Naive thymus-derived CD4-positive, alpha-beta T cell (primary cell): ENCODE measurements around the gene CLCA1. TPM values are rescaled to one million over a fixed set of nuclear protein-coding genes. Genes with fewer than 3 reads are reported as not detected.
"Not testable (repeated sequence)": the region's sequence is repeated elsewhere in the genome, so short reads cannot be mapped to it uniquely, and the experiment has no call there.

Experiments used
- ATAC-seq: fragments of 150-1000 bp; cut with Tn5 transposase; 2 replicates; pipeline ENCODE4 v1.10.0; 2021; ENCODE audit warnings: mild to moderate bottlenecking, moderate library complexity
- CTCF ChIA-PET: fragments of 350-600 bp; sonication (Branson Sonifier 250); formaldehyde crosslinking; loops from one replicate; lab custom pipeline; 2021; ENCODE audit warnings: antibody characterized with exemption; lab: Charles Lee
- POLR2A ChIA-PET: fragments of 350-600 bp; sonication (Branson Sonifier 250); formaldehyde crosslinking; loops from one replicate; lab custom pipeline; 2021; ENCODE audit warnings: antibody characterized with exemption, inconsistent platforms; lab: Charles Lee
- DNase-seq, 9 donors: peaks; one replicate each; pipeline versions ENCODE4 v3.0.0 to v3.0.0-alpha.2; 2020 to 2022; ENCODE audit warnings: mixed read lengths in 1 of 9
- H3K27ac ChIP-seq: one replicate; pipeline ENCODE4 v1.7.0; 2013; ENCODE audit warnings: mild to moderate bottlenecking, low read depth, low read length, moderate library complexity
- H3K27me3 ChIP-seq, 2 donors: one replicate each; pipeline ENCODE4 v1.7.0; 2013; ENCODE audit warnings: low read length in 2 of 2, mild to moderate bottlenecking in 2 of 2, moderate library complexity in 2 of 2; ENCODE audit not compliant: control insufficient read depth in 2 of 2, insufficient read depth in 2 of 2
- H3K36me3 ChIP-seq, 3 experiments: 1 replicate in 2 of 3; 2 replicates in 1 of 3; pipeline ENCODE4 v1.7.0; 2013; ENCODE audit warnings: low read length in 3 of 3, mild to moderate bottlenecking in 3 of 3, moderate library complexity in 1 of 3; ENCODE audit not compliant: insufficient read depth in 3 of 3, control insufficient read depth in 2 of 3
- H3K4me1 ChIP-seq, 2 donors: one replicate each; pipeline ENCODE4 v1.7.0; 2013; ENCODE audit warnings: low read length in 2 of 2, mild to moderate bottlenecking in 2 of 2, moderate library complexity in 1 of 2; ENCODE audit not compliant: control insufficient read depth in 2 of 2, insufficient read depth in 2 of 2
- H3K4me3 ChIP-seq: 2 replicates; pipeline ENCODE4 v1.7.0; 2013; ENCODE audit warnings: mild to moderate bottlenecking, low read length
- H3K9me3 ChIP-seq, 3 experiments: 1 replicate in 2 of 3; 2 replicates in 1 of 3; pipeline ENCODE4 v1.7.0; 2013; ENCODE audit warnings: low read length in 3 of 3; ENCODE audit not compliant: control insufficient read depth in 2 of 3
- H3K27ac Mint-ChIP-seq, 9 donors: one replicate each; pipeline ENCODE4 v1.8.0; 2020 to 2022; ENCODE audit warnings: mixed read lengths in 9 of 9, mild to moderate bottlenecking in 8 of 9, moderate library complexity in 5 of 9, inconsistent platforms in 2 of 9
- H3K27me3 Mint-ChIP-seq, 5 donors: one replicate each; pipeline ENCODE4 v1.8.0; 2021 to 2022; ENCODE audit warnings: mixed read lengths in 5 of 5, mild to moderate bottlenecking in 1 of 5
- H3K36me3 Mint-ChIP-seq, 5 donors: one replicate each; pipeline ENCODE4 v1.8.0; 2020 to 2022; ENCODE audit warnings: mixed read lengths in 5 of 5, mild to moderate bottlenecking in 3 of 5, inconsistent platforms in 1 of 5
- H3K4me1 Mint-ChIP-seq, 7 donors: one replicate each; pipeline ENCODE4 v1.8.0; 2020 to 2022; ENCODE audit warnings: mixed read lengths in 7 of 7, mild to moderate bottlenecking in 3 of 7, inconsistent platforms in 1 of 7
- H3K4me3 Mint-ChIP-seq, 10 donors: one replicate each; pipeline ENCODE4 v1.8.0; 2020 to 2022; ENCODE audit warnings: mild to moderate bottlenecking in 10 of 10, mixed read lengths in 10 of 10, moderate library complexity in 6 of 10, inconsistent platforms in 2 of 10
- H3K9me3 Mint-ChIP-seq, 11 donors: one replicate each; pipeline ENCODE4 v1.8.0; 2020 to 2022; ENCODE audit warnings: mixed read lengths in 11 of 11, mild to moderate bottlenecking in 4 of 11, inconsistent platforms in 1 of 11, moderate library complexity in 1 of 11
- intact Hi-C, 2 donors: fragments of 100-400 bp; cut with micrococcal nuclease; formaldehyde crosslinking; loops; one replicate each; pipeline ENCODE4 v1.15.1; 2023
- polyA plus RNA-seq, 2 donors: library from polyadenylated mRNA; unstranded; fragments of 300-500 nt; fragmentation: Illumina TruSeq; gene quantifications; one replicate each; pipeline ENCODE4 v1.2.3, GENCODE V29; 2021
- total RNA-seq, 6 experiments: library from RNA in 5 of 6; stranded (reverse) in 5 of 6; gene quantifications; 1 replicate in 5 of 6; 2 replicates in 1 of 6; pipeline ENCODE4 v1.2.3 and lab custom pipeline; 2021 to 2026

Gene CLCA1
- total and polyA plus RNA-seq, 7 experiments from 2014 or later, result not detected

DNA sequence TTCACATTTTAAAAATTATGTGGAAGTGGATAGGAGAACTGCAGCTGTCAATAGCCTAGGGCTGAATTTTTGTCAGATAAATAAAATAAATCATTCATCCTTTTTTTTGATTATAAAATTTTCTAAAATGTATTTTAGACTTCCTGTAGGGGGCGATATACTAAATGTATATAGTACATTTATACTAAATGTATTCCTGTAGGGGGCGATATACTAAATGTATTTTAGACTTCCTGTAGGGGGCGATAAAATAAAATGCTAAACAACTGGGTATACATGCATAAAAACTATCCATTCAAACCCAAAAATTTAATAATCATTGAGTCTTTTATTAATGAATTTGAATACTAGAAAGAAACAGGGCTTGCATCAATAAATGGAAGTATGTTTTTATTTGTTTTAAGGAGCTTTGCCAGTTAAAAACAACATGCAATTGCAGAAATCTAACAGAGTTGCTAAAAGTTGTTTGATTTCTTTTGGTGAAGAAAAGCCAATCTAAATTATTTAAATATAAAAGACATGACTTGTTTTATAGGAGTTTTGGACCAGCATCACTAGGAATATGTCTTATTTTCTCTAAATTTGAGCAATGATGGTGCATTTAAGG, 31.4 kb downstream of the CLCA1 start:
- no peak overlapping the region for H3K27ac ChIP-seq
- Mint-ChIP-seq H3K36me3 (no peaks in the 10 kb centered on the region), H3K4me1 (peaks cover 0 to 18% (median 10%) of the 10 kb centered on the region in 7 donors), H3K9me3 (no peaks in the 10 kb centered on the region), H3K4me3 (no peak overlapping the region), H3K27me3 (peaks cover 6 to 46% (median 14%) of the 10 kb centered on the region in 5 donors), H3K27ac (no peak overlapping the region)
- intact Hi-C loops, result loop anchor here (1.0 to 10.0 kb wide), 9 partner anchors 205 to 827 kb away; partner anchors contain the start of genes HS2ST1 (in 2 of the 2), SELENOF (in 2 of the 2), LMO4 (in 1 of the 2) and SH3GLB1 (in 1 of the 2)
- CTCF ChIA-PET, result interaction anchor here (0.6 to 4.4 kb wide), 14 partner anchors 9 to 124 kb away, joined by 3 to 42 read pairs (median 4); no protein-coding TSS in a partner anchor
- H3K36me3 ChIP-seq, result no peaks in the 10 kb centered on the region
- no peak overlapping the region for H3K4me3 ChIP-seq
- ATAC-seq, result peak; percentile 92
- H3K9me3 ChIP-seq, result no peaks in the 10 kb centered on the region
- POLR2A ChIA-PET, result interaction anchor here (1.4 kb wide), 1 partner anchor 106 kb away, joined by 3 read pairs; no protein-coding TSS in a partner anchor
- peaks cover 0 to 8% of the 10 kb centered on the region in 2 donors for H3K4me1 ChIP-seq
- no peaks in the 10 kb centered on the region for H3K27me3 ChIP-seq
- peak in 6 of 9 donors; percentile 55 to 76 (median 73) for DNase-seq

DNA sequence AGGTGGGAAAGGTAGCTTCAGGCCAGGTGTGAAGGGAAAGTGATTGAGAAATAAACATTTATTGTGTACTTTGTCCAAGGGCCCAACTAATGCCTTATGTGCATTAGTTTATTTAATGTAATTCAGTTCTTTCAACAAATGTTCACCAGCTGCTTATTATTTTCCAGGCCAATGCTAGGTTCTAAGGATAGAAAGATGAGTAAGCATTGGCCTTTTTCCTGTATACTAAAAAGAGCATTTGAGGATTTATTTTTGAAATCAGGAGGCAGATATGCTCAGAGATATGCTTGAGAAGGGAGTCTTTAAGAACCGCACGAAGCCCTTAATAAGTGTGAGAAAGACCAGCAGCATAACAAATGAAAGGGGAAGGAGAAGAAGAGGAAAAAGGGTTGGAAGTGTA, 32.0 kb downstream of the CLCA1 start:
- peaks cover 0 to 18% (median 10%) of the 10 kb centered on the region in 7 donors for H3K4me1 Mint-ChIP-seq
- intact Hi-C loops, result loop anchor here (1.0 to 10.0 kb wide), 9 partner anchors 204 to 827 kb away; partner anchors contain the start of genes HS2ST1 (in 2 of the 2), SELENOF (in 2 of the 2), LMO4 (in 1 of the 2) and SH3GLB1 (in 1 of the 2)
- Histone ChIP-seq H3K27ac (no peak overlapping the region), H3K27me3 (no peaks in the 10 kb centered on the region), H3K9me3 (no peaks in the 10 kb centered on the region), H3K4me3 (no peak overlapping the region), H3K4me1 (peaks cover 0 to 8% of the 10 kb centered on the region in 2 donors), H3K36me3 (no peaks in the 10 kb centered on the region)
- no peak overlapping the region for H3K4me3 Mint-ChIP-seq
- CTCF ChIA-PET, result interaction anchor here (0.9 to 4.4 kb wide), 10 partner anchors 8 to 125 kb away, joined by 3 to 42 read pairs (median 5); no protein-coding TSS in a partner anchor
- POLR2A ChIA-PET, result interaction anchor here (1.4 kb wide), 1 partner anchor 106 kb away, joined by 3 read pairs; no protein-coding TSS in a partner anchor
- H3K9me3 Mint-ChIP-seq, result no peaks in the 10 kb centered on the region
- peaks cover 6 to 48% (median 14%) of the 10 kb centered on the region in 5 donors for H3K27me3 Mint-ChIP-seq
- no peaks in the 10 kb centered on the region for H3K36me3 Mint-ChIP-seq
- H3K27ac Mint-ChIP-seq, result peak overlapping the region in 1 of 9 donors; percentile 8
- ATAC-seq (no peak), DNase-seq (no peak)

DNA sequence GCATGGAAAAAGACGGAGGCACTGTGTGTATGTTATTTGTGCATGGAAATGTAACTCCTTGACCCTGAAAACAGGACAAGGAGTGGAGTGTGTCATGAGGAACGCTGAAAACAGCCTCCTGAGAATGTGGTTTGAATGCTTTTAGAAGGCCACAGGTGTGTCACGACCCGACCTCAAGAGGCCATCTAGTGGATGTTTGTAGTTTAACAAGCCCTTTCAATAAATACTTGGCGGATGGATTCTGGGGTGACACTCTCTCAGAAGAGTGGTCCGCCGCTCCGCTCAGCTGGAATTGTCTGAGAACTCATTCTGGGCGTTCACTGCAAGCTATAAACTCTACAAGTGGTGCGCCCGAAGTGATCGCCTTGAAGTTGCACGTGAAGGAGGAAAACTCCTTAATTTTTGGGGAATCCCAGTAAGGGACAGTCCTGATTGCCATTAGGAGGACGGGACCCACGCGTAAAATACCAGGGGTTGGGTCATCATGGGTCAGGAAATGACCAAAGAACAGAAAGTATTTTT, 33.5 kb downstream of the CLCA1 start:
- DNase-seq (peak in 7 of 9 donors; percentile 32 to 70 (median 59)), ATAC-seq (peak; percentile 78)
- POLR2A ChIA-PET, result interaction anchor here (1.3 kb wide), 1 partner anchor 106 kb away, joined by 4 read pairs; the partner anchor contains the start of gene ODF2L
- Mint-ChIP-seq H3K4me3 (peak overlapping the region; percentile 36 to 89 (median 84)), H3K27ac (peak overlapping the region in 6 of 9 donors; percentile 10 to 63 (median 46)), H3K4me1 (peaks cover 0 to 18% (median 10%) of the 10 kb centered on the region in 7 donors), H3K27me3 (peaks cover 6 to 44% (median 14%) of the 10 kb centered on the region in 5 donors)
- not testable (repeated sequence) for H3K36me3 ChIP-seq, H3K9me3 Mint-ChIP-seq, H3K27me3 ChIP-seq, H3K27ac ChIP-seq, H3K36me3 Mint-ChIP-seq, H3K9me3 ChIP-seq, H3K4me1 ChIP-seq
- CTCF ChIA-PET, result interaction anchor here (0.6 to 4.4 kb wide), 15 partner anchors 8 to 583 kb away, joined by 3 to 42 read pairs (median 4); partner anchors contain the start of genes ODF2L and SH3GLB1
- intact Hi-C loops, result loop anchor here (1.0 to 10.0 kb wide), 12 partner anchors 28 to 825 kb away; partner anchors contain the start of genes SH3GLB1 (in 2 of the 2), HS2ST1 (in 1 of the 2), LMO4 (in 1 of the 2) and ODF2L (in 1 of the 2)
- peak overlapping the region; percentile 65 for H3K4me3 ChIP-seq

DNA sequence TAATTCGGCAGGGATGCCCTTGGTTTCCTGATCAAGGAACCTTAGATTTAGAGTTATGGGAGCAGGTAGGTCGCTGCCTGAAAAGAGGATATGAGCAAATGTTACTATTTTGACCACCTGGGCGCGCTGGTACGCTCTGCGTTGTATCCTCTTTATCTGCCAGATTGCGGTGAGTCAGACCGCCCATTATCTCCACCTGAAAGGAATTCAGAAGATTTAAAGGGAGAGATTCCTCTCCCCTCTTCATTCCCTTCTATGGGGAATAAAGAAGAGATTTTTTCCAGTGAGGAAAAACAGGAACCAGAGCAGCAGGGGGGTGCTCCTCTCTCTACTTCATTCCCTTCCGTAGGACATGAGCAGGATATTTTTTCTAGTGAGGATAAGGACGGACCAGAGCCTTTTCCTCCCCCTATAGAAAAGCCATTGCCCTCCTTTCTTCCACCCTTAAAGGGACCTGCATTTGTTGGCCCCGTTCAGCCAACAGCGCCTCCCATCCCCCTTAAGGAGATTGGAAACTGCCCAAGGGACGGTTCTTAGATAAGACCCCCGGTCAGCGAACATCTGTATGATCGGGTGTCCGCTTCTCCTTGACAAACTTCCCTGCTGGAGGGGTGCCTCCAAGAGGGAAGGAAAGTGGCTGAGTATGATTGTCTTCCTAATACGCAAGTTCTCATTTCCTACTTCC, 34.1 kb downstream of the CLCA1 start:
- Histone ChIP-seq H3K27ac (no peak overlapping the region), H3K36me3 (no peaks in the 10 kb centered on the region), H3K9me3 (no peaks in the 10 kb centered on the region), H3K4me1 (peaks cover 0 to 8% of the 10 kb centered on the region in 2 donors), H3K27me3 (no peaks in the 10 kb centered on the region), H3K4me3 (peak overlapping the region; percentile 65)
- Mint-ChIP-seq H3K4me1 (peaks cover 0 to 19% (median 10%) of the 10 kb centered on the region in 7 donors), H3K9me3 (no peaks in the 10 kb centered on the region), H3K27me3 (peaks cover 3 to 42% (median 11%) of the 10 kb centered on the region in 5 donors), H3K36me3 (no peaks in the 10 kb centered on the region), H3K27ac (peak overlapping the region in 2 of 9 donors; percentile 51 to 59), H3K4me3 (peak overlapping the region in 9 of 10 donors; percentile 36 to 89 (median 85))
- ATAC-seq (peak; percentile 30), DNase-seq (peak in 1 of 9 donors; percentile 20)
- ChIA-PET POLR2A (interaction anchor here (1.3 kb wide), 1 partner anchor 106 kb away, joined by 4 read pairs; the partner anchor contains the start of gene ODF2L), CTCF (interaction anchor here (1.0 to 4.4 kb wide), 8 partner anchors 9 to 124 kb away, joined by 3 to 42 read pairs (median 6); no protein-coding TSS in a partner anchor)
- intact Hi-C loops, result loop anchor here (1.0 to 10.0 kb wide), 12 partner anchors 29 to 824 kb away; partner anchors contain the start of genes SH3GLB1 (in 2 of the 2), HS2ST1 (in 1 of the 2), LMO4 (in 1 of the 2) and ODF2L (in 1 of the 2)

DNA sequence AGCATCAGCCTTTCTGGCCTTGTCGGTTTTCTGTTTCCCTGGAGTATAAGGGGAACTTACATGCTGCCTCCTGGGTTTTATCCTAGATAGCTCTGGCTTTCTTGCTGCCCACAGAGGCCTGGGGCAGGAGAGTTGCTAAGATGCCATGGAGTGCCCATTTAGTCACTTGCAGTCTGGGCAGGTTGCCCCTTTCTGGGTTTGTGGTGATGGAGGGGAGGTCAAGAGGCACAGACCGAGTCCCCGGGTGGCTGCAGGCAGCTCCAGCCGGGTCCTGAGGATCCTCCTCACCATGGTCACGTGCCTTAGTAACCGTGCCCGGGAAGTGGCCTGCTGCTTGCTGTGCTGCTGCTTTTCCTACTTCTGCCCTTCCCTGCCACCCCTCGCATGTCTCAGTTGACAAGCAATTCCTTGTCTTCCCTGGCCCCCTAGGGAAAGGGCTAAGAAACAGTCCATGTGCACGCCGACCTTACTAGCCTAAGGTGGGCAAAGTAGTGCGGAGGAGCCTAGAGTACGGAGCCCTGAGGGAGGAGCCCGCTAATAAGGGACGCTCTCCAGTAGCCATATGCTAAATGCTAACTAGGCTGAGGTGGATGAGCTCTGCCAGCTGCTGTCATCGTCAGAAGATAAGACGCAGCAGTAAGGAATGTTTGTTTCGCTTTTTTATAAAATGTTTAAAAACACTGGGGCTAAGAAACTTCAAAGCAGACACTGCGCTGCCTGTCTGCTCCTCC, 34.8 kb downstream of the CLCA1 start:
- Mint-ChIP-seq H3K4me1 (peaks cover 0 to 18% (median 10%) of the 10 kb centered on the region in 7 donors), H3K9me3 (no peaks in the 10 kb centered on the region), H3K4me3 (peak overlapping the region in 7 of 10 donors; percentile 49 to 89 (median 85)), H3K36me3 (no peaks in the 10 kb centered on the region), H3K27ac (no peak overlapping the region), H3K27me3 (peaks cover 0 to 36% (median 6%) of the 10 kb centered on the region in 5 donors)
- H3K27ac ChIP-seq, result no peak overlapping the region
- no peak for ATAC-seq
- no peaks in the 10 kb centered on the region for H3K36me3 ChIP-seq
- ChIA-PET CTCF (interaction anchor here (1.3 to 2.9 kb wide), 3 partner anchors 124 to 579 kb away, joined by 4 to 20 read pairs (median 4); no protein-coding TSS in a partner anchor), POLR2A (no interaction called here)
- H3K27me3 ChIP-seq, result no peaks in the 10 kb centered on the region
- intact Hi-C loops, result loop anchor here (5.0 to 10.0 kb wide), 6 partner anchors 201 to 824 kb away; partner anchors contain the start of genes HS2ST1 (in 1 of the 2), LMO4 (in 1 of the 2), SELENOF (in 1 of the 2) and SH3GLB1 (in 1 of the 2)
- no peaks in the 10 kb centered on the region for H3K9me3 ChIP-seq
- peaks cover 0 to 8% of the 10 kb centered on the region in 2 donors for H3K4me1 ChIP-seq
- peak in 1 of 9 donors; percentile 13 for DNase-seq
- no peak overlapping the region for H3K4me3 ChIP-seq
